ENCODE results near the gene MAGEL2.

DNA sequence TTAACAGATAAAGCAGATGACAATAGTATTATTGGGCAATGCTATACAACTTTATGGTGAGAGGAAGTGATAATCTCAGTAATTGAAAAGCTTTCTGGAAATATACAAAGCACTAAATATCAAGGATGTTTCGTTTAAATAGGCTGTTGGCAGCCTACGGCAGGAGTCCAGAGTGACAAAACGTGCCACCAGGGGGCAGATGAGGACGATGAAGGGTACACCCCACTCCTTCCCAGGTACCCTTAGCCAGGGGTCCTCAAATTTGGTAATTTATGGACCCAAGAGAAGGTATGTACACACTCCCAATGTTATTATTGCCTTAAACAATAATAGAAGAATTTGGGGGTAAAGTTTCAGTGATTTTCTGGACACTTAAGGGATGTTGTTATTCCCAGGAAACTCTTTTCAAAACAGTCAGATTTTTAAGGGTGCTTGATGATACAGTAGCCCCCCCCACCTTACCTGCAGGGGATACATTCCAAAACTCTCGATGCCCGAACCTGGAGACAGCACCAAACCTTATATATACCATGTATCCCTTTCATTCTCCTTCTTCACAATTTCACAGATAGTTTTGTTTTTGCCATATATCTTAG, 1.4 kb upstream of the MAGEL2 start:
- TF ChIP-seq, protein P1, sequence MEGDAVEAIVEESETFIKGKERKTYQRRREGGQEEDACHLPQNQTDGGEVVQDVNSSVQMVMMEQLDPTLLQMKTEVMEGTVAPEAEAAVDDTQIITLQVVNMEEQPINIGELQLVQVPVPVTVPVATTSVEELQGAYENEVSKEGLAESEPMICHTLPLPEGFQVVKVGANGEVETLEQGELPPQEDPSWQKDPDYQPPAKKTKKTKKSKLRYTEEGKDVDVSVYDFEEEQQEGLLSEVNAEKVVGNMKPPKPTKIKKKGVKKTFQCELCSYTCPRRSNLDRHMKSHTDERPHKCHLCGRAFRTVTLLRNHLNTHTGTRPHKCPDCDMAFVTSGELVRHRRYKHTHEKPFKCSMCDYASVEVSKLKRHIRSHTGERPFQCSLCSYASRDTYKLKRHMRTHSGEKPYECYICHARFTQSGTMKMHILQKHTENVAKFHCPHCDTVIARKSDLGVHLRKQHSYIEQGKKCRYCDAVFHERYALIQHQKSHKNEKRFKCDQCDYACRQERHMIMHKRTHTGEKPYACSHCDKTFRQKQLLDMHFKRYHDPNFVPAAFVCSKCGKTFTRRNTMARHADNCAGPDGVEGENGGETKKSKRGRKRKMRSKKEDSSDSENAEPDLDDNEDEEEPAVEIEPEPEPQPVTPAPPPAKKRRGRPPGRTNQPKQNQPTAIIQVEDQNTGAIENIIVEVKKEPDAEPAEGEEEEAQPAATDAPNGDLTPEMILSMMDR (IDR thresholded peaks at IDR 0.05) = peak; percentile 39; the same call in 1 of the 2 replicates
- TF ChIP-seq TCF7 (CRISPR knock-in tag; IDR thresholded peaks at IDR 0.05; ENCODE audit: low read depth) (no peak), FOXK1 (CRISPR knock-in tag; IDR thresholded peaks at IDR 0.05) (no peak), MXD4 (CRISPR knock-in tag; IDR thresholded peaks at IDR 0.05; ENCODE audit: borderline replicate concordance) (no peak), NFE2L1 (CRISPR knock-in tag; IDR thresholded peaks at IDR 0.05) (no peak), JUN (CRISPR knock-in tag; IDR thresholded peaks at IDR 0.05) (no peak)
- TF ChIP-seq, protein P2, sequence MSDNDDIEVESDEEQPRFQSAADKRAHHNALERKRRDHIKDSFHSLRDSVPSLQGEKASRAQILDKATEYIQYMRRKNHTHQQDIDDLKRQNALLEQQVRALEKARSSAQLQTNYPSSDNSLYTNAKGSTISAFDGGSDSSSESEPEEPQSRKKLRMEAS (CRISPR knock-in tag; IDR thresholded peaks at IDR 0.05) = no peak
- TF ChIP-seq, protein P3, sequence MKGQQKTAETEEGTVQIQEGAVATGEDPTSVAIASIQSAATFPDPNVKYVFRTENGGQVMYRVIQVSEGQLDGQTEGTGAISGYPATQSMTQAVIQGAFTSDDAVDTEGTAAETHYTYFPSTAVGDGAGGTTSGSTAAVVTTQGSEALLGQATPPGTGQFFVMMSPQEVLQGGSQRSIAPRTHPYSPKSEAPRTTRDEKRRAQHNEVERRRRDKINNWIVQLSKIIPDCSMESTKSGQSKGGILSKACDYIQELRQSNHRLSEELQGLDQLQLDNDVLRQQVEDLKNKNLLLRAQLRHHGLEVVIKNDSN (CRISPR knock-in tag; IDR thresholded peaks at IDR 0.05) = no peak
- TF ChIP-seq, protein P4, sequence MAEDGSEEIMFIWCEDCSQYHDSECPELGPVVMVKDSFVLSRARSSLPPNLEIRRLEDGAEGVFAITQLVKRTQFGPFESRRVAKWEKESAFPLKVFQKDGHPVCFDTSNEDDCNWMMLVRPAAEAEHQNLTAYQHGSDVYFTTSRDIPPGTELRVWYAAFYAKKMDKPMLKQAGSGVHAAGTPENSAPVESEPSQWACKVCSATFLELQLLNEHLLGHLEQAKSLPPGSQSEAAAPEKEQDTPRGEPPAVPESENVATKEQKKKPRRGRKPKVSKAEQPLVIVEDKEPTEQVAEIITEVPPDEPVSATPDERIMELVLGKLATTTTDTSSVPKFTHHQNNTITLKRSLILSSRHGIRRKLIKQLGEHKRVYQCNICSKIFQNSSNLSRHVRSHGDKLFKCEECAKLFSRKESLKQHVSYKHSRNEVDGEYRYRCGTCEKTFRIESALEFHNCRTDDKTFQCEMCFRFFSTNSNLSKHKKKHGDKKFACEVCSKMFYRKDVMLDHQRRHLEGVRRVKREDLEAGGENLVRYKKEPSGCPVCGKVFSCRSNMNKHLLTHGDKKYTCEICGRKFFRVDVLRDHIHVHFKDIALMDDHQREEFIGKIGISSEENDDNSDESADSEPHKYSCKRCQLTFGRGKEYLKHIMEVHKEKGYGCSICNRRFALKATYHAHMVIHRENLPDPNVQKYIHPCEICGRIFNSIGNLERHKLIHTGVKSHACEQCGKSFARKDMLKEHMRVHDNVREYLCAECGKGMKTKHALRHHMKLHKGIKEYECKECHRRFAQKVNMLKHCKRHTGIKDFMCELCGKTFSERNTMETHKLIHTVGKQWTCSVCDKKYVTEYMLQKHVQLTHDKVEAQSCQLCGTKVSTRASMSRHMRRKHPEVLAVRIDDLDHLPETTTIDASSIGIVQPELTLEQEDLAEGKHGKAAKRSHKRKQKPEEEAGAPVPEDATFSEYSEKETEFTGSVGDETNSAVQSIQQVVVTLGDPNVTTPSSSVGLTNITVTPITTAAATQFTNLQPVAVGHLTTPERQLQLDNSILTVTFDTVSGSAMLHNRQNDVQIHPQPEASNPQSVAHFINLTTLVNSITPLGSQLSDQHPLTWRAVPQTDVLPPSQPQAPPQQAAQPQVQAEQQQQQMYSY (CRISPR knock-in tag; IDR thresholded peaks at IDR 0.05) = no peak
- TF ChIP-seq, protein P5, sequence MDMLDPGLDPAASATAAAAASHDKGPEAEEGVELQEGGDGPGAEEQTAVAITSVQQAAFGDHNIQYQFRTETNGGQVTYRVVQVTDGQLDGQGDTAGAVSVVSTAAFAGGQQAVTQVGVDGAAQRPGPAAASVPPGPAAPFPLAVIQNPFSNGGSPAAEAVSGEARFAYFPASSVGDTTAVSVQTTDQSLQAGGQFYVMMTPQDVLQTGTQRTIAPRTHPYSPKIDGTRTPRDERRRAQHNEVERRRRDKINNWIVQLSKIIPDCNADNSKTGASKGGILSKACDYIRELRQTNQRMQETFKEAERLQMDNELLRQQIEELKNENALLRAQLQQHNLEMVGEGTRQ (CRISPR knock-in tag; IDR thresholded peaks at IDR 0.05) = no peak
